Cardiac muscle cell (in vitro differentiated cells and primary cell): ENCODE results near the gene AMOTL1. TPM values are rescaled to one million over a fixed set of nuclear protein-coding genes. Genes with fewer than 3 reads are reported as not detected.
A peak's percentile ranks its signal among the peaks of the same experiment; 100 is the strongest.

Source experiments
- DNase-seq, 2 donors: peaks; one replicate each; pipeline versions ENCODE4 v3.0.0 to v3.0.0-alpha.2; 2010 to 2017; ENCODE audit warnings: low read depth in 1 of 2, low spot score in 1 of 2
- H3K27ac ChIP-seq: fragments of 200-600 bp; sonication (generic); 2 replicates; pipeline ENCODE4 v1.5.1; 2016
- H3K27me3 ChIP-seq: fragments of 200-600 bp; sonication (generic); 2 replicates; pipeline ENCODE4 v1.6.0; 2016; ENCODE audit warnings: control low read depth
- H3K36me3 ChIP-seq: fragments of 200-600 bp; sonication (generic); 2 replicates; pipeline ENCODE4 v1.5.1; 2016; ENCODE audit warnings: control low read depth
- H3K4me1 ChIP-seq: fragments of 200-600 bp; sonication (generic); 2 replicates; pipeline ENCODE4 v1.8.1; 2017; ENCODE audit warnings: low read depth, mild to moderate bottlenecking, mixed run types
- H3K4me3 ChIP-seq: fragments of 200-600 bp; sonication (generic); 2 replicates; pipeline ENCODE4 v1.5.1; 2016; ENCODE audit warnings: mild to moderate bottlenecking
- H3K9me3 ChIP-seq: fragments of 200-600 bp; sonication (generic); 2 replicates; pipeline ENCODE4 v1.5.1; 2017; ENCODE audit warnings: low read depth, mild to moderate bottlenecking, control low read depth
- CTCF ChIP-seq: IDR thresholded peaks from 2 replicates; pipeline ENCODE4 v1.5.1; 2012; ENCODE audit warnings: low read depth, mild to moderate bottlenecking, low read length
- polyA plus RNA-seq: library from polyadenylated mRNA; unstranded; fragments of >200 nt; fragmentation: Nextera tagmentation; extraction: Ambion mirVana; gene quantifications from 2 replicates; pipeline ENCODE4 v1.2.1, GENCODE V29; 2016
- total RNA-seq: library from RNA; depleted of rRNA; stranded (reverse); fragments of >200 nt; gene quantifications from 2 replicates; pipeline ENCODE4 v1.2.3, GENCODE V29; 2016

Gene AMOTL1
- total and polyA plus RNA-seq, 2 experiments from 2014 or later, result 1.2 to 5.1 TPM

- no peaks in the 10 kb centered on the region for H3K36me3 ChIP-seq
- no peaks in the 10 kb centered on the region for H3K4me1 ChIP-seq
- peak in 1 of 2 donors; percentile 76 for DNase-seq
- no peaks in the 10 kb centered on the region for H3K9me3 ChIP-seq
- H3K4me3 ChIP-seq, result no peak overlapping the region
- H3K27ac ChIP-seq, result no peak overlapping the region
- TF ChIP-seq CTCF, result no peak
- H3K27me3 ChIP-seq, result peaks cover 90% of the 10 kb centered on the region
These were observed 36.1 kb upstream of the AMOTL1 start for GRCh38 chr11:94731880-94732601.

GRCh38 chr11:94732617-94733281 is 35.4 kb upstream of the AMOTL1 start:
- Histone ChIP-seq H3K27ac (no peak overlapping the region), H3K27me3 (peaks cover 97% of the 10 kb centered on the region), H3K4me1 (no peaks in the 10 kb centered on the region), H3K4me3 (no peak overlapping the region), H3K36me3 (no peaks in the 10 kb centered on the region), H3K9me3 (no peaks in the 10 kb centered on the region)
- DNase-seq, result peak in 1 of 2 donors; percentile 73
- TF ChIP-seq CTCF, result no peak

- Histone ChIP-seq H3K36me3 (no peaks in the 10 kb centered on the region), H3K4me3 (no peak overlapping the region), H3K27ac (no peak overlapping the region), H3K27me3 (peaks cover 100% of the 10 kb centered on the region), H3K9me3 (no peaks in the 10 kb centered on the region), H3K4me1 (no peaks in the 10 kb centered on the region)
- no peak for TF ChIP-seq CTCF
- no peak for DNase-seq
These were observed 33.4 kb upstream of the AMOTL1 start for GRCh38 chr11:94734563-94735275.

- peaks cover 2% of the 10 kb centered on the region for H3K4me1 ChIP-seq
These were observed 32.2 kb upstream of the AMOTL1 start for GRCh38 chr11:94735907-94736306.

More at GRCh38 chr11:94735907-94736306, 32.2 kb upstream of the AMOTL1 start:
- H3K27ac ChIP-seq, result no peak overlapping the region
- no peak overlapping the region for H3K4me3 ChIP-seq
- H3K9me3 ChIP-seq, result no peaks in the 10 kb centered on the region
- no peak for TF ChIP-seq CTCF
- H3K27me3 ChIP-seq, result peaks cover 100% of the 10 kb centered on the region
- no peak for DNase-seq
- H3K36me3 ChIP-seq, result no peaks in the 10 kb centered on the region
